HG03439 (cell line): ENCODE measurements around the gene KRTAP10-11.
"Not testable (repeated sequence)": the region's sequence is repeated elsewhere in the genome, so short reads cannot be mapped to it uniquely, and the experiment has no call there.

Source experiments
- ATAC-seq: cut with Tn5 transposase; IDR thresholded peaks from one replicate; pipeline ENCODE4 v1.9.1; 2021; ENCODE audit warnings: mild to moderate bottlenecking, moderate library complexity; ENCODE audit not compliant: unreplicated experiment

KRTAP10-11 gene

GRCh38 chr21:44661567-44661966 lies 15.4 kb downstream of the KRTAP10-11 start:
- ATAC-seq: not testable (repeated sequence)

GRCh38 chr21:44664691-44665090 lies 18.5 kb downstream of the KRTAP10-11 start:
- ATAC-seq: no peak

- no peak for ATAC-seq
Measured at GRCh38 chr21:44666401-44667320, 20.4 kb downstream of the KRTAP10-11 start, which contains the start of gene KRTAP12-2. KRTAP12-2 (minus strand) TSS chr21:44666927; CDS start chr21:44666886, 41 bp downstream.

- no peak for ATAC-seq
Measured at GRCh38 chr21:44667612-44668011, 21.4 kb downstream of the KRTAP10-11 start.

GRCh38 chr21:44670642-44671432 lies 24.6 kb downstream of the KRTAP10-11 start:
- ATAC-seq: no peak

- no peak for ATAC-seq
Measured at GRCh38 chr21:44671911-44672310, 25.7 kb downstream of the KRTAP10-11 start.

- no peak for ATAC-seq
Measured at GRCh38 chr21:44677881-44678280, 31.7 kb downstream of the KRTAP10-11 start.

- ATAC-seq: no peak
Measured at GRCh38 chr21:44681152-44681551, 34.9 kb downstream of the KRTAP10-11 start.

- no peak for ATAC-seq
Measured at GRCh38 chr21:44681861-44682579, 35.8 kb downstream of the KRTAP10-11 start, which contains the start of gene KRTAP12-1. KRTAP12-1 (minus strand) TSS chr21:44682163; CDS start chr21:44682123, 40 bp downstream.

- no peak for ATAC-seq
Measured at GRCh38 chr21:44682580-44683151, 36.5 kb downstream of the KRTAP10-11 start.

- no peak for ATAC-seq
Measured at GRCh38 chr21:44684077-44684476, 37.9 kb downstream of the KRTAP10-11 start.

- ATAC-seq: no peak
Measured at GRCh38 chr21:44684483-44684882, 38.3 kb downstream of the KRTAP10-11 start.

- ATAC-seq: not testable (repeated sequence)
Measured at GRCh38 chr21:44685050-44685449, 38.8 kb downstream of the KRTAP10-11 start.

GRCh38 chr21:44686000-44686781 lies 40.0 kb downstream of the KRTAP10-11 start:
- no peak for ATAC-seq

GRCh38 chr21:44686843-44687561 lies 40.8 kb downstream of the KRTAP10-11 start:
- ATAC-seq: no peak

- no peak for ATAC-seq
Measured at GRCh38 chr21:44687671-44688070, 41.5 kb downstream of the KRTAP10-11 start.

- not testable (repeated sequence) for ATAC-seq
Measured at GRCh38 chr21:44689740-44690139, 43.5 kb downstream of the KRTAP10-11 start.

GRCh38 chr21:44691686-44692085 lies 45.5 kb downstream of the KRTAP10-11 start:
- no peak for ATAC-seq
